GM21360 (cell line): ENCODE results near the gene METTL1.

Experiments
- ATAC-seq: cut with Tn5 transposase; IDR thresholded peaks from one replicate; pipeline ENCODE4 v1.9.1; 2021; ENCODE audit warnings: mild to moderate bottlenecking, moderate library complexity; ENCODE audit not compliant: unreplicated experiment

Gene METTL1

GRCh38 chr12:57739914-57740538 lies 31.9 kb downstream of the METTL1 start:
- no peak for ATAC-seq

DNA sequence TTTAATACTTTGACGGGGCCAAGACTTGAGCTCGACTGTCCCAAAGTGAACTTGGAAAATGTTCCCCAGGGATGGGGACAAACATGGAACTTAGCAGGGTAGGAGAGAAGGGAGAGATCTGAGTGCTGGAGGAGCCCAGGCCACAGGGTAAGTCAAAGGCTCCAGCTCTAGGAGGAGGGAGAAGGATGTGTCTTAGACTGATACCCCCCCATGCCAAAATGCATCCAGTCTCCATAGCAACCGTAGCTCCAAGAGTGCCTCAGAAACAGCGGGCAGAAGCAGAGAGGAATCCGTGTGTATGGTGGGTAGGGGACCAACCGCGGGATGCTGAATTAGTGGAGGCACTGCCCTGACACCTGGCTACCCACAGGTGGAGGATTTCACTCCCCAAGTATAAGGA lies 32.5 kb downstream of the METTL1 start:
- ATAC-seq = no peak

GRCh38 chr12:57738661-57739237 lies 33.2 kb downstream of the METTL1 start, which contains the start of gene AGAP2:
TSS of gene AGAP2 (minus strand) at chr12:57738742. CDS start at chr12:57738246, 496 bp downstream.
- no peak for ATAC-seq

DNA sequence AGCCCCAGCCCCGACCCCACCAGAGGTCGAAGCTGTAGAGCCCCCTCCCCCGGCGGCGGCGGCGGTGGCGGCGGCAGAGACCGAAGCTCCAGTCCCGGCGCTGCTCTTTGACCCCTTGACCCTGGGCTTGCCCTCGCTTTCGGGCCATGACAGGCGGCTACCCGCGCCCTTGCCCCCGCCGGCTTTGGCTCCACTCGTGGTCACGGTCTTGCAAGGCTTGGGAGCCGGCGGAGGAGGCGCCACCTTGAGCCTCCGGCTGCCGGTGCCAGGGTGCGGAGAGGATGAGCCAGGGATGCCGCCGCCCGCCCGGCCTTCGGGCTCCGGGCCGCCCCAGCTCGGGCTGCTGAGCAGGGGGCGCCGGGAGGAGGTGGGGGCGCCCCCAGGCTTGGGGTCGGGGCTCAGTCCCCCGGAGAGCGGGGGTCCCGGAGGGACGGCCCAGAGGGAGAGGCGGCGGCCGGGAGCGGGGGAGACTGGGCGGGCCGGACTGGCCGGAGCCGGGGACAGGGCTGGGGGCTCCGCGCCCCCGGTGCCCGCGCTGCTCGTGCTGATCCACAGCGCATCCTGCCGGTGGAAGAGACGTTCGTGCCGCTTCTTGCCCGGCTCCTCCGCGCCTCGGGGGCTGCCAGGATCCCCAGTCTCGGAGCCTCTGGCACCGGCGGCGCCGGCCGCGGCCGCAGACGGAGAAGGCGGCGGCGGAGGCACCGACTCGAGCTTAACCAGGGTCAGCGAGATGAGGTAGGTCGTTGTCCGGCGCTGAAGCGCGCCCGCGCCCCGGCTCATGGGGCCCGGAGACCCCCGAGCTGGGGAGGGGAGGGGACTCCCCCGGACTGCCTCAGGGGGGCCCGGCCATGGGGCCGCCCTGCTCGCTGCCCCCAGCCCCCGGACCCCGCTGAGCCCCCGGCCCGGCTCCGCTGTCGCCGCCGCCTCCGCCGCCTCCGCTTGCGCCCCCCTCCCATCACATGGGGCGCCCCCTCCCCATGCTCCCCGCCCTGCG lies 34.1 kb downstream of the METTL1 start:
- no peak for ATAC-seq

DNA sequence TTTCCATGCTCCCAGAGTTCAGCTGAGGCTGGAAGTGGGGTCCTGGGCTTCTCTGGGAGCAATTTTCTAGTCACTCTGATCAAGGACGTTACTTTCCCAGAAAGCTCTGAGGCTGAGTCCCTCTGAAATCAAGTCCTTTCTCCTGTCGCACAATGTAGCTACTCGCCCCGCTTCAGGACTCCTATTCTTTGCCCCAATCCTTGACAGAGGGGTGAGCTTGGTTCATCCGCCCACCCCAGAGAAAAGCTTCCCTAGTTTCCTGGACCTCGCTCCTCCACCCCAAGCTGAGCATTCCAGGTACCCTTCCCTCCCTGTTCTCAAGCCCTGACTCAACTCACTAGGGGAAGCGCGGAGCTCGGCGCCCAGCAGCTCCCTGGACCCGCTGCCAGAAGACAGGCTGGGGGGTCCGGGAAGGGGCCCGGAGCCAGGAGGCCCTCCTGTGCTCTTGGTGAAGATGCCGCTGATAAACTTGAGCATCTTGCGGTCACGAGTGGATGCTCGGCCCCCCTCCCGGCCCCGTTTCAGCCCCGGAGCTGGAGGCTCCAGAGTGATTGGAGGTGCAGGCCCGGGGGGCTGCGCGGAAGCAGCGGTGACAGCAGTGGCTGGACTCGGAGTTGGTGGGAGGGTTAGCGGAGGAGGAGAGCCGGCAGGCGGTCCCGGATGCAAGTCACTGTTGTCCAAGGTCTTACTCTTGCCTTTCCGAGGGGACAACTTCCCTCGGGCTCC lies 35.0 kb downstream of the METTL1 start:
- no peak for ATAC-seq

- ATAC-seq = no peak
These were observed 35.8 kb downstream of the METTL1 start for GRCh38 chr12:57735952-57736740.

- ATAC-seq = no peak
These were observed 36.6 kb downstream of the METTL1 start for GRCh38 chr12:57735198-57735855.

GRCh38 chr12:57734591-57734990 lies 37.3 kb downstream of the METTL1 start:
- no peak for ATAC-seq

- no peak for ATAC-seq
These were observed 38.0 kb downstream of the METTL1 start for GRCh38 chr12:57733928-57734327.

DNA sequence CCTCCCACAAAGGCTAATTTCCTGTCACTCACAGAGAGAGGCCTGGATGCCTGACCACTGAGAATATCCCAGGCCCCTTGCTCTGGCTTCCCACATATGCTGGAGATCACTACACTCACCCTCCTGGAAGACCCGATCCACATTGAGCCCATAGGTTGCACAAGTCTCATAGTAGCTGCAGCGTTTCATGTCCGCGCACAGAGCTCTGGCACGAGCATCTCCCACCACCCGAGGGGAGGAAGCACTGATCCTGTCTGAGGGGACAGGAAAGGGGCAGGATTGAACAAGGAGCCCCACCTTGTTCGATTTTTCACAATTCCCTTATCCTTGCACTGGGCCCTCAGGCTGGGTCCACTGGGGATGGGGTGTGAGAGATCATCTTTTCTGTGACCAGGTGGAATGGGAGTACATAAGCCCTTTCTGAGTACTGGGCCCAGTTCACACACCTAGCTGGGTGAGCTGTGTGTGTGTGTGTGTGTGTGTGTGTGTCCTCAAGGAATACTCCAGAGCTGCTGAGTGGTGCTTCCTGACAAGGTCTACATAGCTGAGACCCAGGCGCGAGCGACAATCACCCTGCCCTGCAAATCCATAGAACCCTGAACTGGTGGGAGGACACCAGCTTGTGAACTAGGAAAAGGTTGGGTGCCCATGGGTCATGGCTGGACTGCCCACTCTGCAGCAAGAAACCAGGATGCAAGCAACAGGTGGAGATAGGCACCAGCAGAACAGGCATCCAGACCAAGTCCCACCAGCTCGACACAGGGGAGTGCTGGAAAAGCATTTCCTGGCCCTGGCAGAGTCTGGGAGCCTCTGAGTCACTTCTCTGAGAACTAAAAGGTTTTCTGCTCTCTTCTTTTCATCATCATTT lies 38.9 kb downstream of the METTL1 start:
- no peak for ATAC-seq

- ATAC-seq = no peak
These were observed 39.6 kb downstream of the METTL1 start for GRCh38 chr12:57732270-57732669.

DNA sequence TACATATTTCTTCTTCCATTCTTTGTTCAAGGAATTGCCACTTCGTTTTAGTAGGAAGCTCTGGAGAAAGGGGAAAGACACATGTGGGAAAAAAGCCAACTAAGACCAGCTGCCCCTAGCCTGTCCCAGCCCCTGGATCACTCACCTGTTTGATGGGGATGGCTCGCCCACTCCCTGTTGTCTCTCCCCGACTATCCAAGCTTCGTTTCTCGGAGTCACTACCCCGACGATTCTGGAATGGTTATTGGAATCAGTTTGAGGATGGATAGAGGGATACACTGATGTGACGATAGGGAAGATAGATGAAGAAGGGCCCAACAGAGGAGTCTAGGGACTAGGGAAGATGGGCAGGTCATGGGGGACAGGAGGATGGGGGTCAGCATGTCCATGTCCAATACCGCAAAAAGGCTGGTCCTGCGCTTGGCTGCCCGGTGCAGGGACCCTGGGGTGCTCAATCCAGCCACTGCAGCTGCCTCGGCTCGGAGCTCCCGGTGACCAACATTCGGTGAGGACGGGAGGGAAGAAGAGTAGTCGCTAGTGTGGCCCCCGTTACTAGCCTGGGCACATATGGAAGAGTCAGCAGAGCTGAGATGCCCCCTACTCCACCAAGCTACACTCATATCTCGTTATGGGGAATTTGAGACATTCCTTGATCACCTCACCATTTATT lies 40.4 kb downstream of the METTL1 start:
- no peak for ATAC-seq

DNA sequence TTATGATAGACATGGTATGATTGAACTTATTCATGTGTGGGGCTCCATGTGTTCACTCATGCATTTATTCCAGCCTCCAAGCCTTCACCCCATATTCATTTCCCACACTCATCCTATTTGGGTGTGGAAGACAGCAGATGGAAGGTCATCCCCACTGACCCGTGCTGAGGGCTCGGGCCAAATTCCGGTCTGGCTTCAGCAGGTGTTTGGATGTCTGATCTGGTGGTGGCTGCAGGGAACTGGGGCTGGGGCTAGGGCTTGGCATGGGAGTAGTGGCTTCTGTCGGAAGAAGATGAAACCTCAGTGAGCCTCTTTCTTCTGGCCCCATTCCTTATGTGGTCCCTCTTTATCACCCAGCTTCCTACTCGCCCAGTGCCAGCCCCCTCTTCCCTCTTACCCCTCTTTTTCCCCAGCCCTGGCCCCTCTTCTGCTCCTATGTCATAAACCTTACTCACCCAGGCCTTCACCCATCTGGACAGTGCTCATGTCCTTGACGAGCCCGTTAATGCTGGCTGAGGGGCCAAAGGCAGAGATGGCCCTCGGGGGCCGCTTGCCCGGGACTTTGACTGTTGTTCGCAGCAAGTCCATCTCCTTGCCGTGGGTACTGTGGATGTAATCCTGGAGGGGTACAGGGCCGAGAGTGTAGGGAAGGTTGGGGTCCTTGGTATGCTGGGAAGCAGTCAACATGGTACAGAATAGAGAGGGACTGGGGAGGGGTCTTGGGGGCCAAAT lies 41.4 kb downstream of the METTL1 start:
- no peak for ATAC-seq

GRCh38 chr12:57729321-57729844 lies 42.5 kb downstream of the METTL1 start:
- no peak for ATAC-seq

DNA sequence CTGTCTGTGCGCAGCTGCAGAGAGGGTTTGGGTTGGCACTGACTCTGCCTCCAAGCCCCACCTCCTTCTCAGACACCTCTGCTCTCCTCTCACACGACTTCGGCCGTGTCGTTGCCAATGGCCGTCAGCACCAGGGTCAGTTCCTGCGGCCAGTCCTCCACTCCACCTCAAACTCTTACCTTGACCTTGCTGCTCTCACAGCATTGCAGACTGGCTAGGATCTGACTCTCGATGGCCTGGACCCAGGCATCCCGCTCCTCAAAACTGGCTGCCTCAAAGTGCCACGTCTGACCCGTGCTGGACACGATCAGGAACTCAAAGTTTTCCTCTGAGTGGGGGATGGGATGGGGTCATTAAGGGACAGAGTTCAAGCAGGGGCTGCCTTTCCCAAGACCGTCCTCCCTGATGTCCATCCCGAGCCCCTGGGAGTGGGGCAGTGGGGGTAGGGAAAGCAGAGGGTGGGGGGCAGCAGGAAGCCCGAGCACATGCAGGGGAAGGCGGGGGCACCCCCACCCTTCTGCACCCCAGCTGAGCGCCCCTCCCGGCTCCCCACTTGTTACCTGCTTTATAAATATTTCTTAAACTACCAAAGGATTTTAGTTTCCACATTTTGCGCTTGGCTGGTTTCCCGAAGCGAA lies 44.0 kb downstream of the METTL1 start:
- ATAC-seq = no peak

DNA sequence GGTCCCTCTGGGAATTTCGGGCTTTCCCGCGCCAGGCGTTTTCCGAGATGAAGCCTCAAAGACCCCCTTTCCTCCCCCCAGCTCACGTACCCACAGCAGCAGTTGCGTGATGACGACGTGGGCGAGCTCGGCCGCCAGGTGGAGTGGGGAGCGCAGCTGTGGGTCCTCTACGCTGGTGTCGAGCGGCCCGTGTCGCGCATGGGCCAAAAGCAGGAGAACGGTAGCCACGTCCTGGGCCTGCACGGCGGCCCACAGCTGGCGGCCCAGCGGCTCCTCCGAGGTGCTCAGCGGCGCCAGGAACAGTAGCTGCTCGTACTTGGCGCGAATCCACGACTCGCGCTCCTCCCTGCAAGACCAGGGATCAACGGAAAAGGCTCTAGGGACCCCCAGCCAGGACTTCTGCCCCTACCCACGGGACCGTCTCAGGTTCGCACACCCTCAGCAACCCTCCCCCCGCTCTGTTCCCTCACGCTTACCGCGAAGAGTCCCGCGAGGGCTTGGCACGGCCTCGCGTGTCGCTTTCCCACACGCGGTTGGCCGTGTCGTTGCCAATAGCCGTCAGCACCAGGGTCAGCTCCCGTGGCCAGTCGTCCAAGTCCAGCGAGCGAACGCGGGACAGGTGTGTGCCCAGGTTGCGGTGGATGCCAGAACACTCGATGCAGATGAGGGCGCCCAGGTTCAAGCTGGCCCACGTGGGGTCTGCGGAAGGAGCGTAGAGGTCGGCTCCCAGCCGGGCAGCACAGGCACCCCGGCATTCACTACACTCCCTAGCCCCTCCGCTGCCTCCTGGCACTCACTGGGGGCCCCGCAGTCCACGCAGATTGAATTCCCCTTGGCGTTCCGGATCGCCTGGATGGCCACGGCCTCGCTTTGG lies 44.8 kb downstream of the METTL1 start:
- no peak for ATAC-seq
